H9 (cell line): ENCODE results near the gene CALN1. TPM values are rescaled to one million over a fixed set of nuclear protein-coding genes. Genes with fewer than 3 reads are reported as not detected.

ENCODE experiments used
- DNase-seq: peaks from one replicate; pipeline ENCODE4 v3.0.0-alpha.2; 2017
- H2AFZ ChIP-seq: one replicate; pipeline ENCODE4 v1.6.1; 2013; ENCODE audit warnings: mild to moderate bottlenecking, low read length, control low read depth, moderate library complexity
- H2AK5ac ChIP-seq: 2 replicates; pipeline ENCODE4 v1.6.1; 2013; ENCODE audit warnings: low read length, control low read depth, mixed read lengths; ENCODE audit not compliant: insufficient read length
- H2BK120ac ChIP-seq: one replicate; pipeline ENCODE4 v1.6.1; 2013; ENCODE audit warnings: low read depth, mild to moderate bottlenecking, low read length, control low read depth, inconsistent platforms; ENCODE audit not compliant: poor library complexity, severe bottlenecking
- H2BK12ac ChIP-seq: 2 replicates; pipeline ENCODE4 v1.6.1; 2013; ENCODE audit warnings: low read length, control low read depth, mixed read lengths, low read depth; ENCODE audit not compliant: insufficient read length
- H2BK15ac ChIP-seq: 2 replicates; pipeline ENCODE4 v1.6.1; 2013; ENCODE audit warnings: low read depth, low read length, control low read depth
- H2BK20ac ChIP-seq: one replicate; pipeline ENCODE4 v1.6.1; 2013; ENCODE audit warnings: low read depth, mild to moderate bottlenecking, low read length, control low read depth, inconsistent platforms; ENCODE audit not compliant: poor library complexity, severe bottlenecking
- H2BK5ac ChIP-seq: 2 replicates; pipeline ENCODE4 v1.6.1; 2013; ENCODE audit warnings: low read length, control low read depth, mixed read lengths; ENCODE audit not compliant: insufficient read length
- H3K14ac ChIP-seq: 2 replicates; pipeline ENCODE4 v1.6.1; 2013; ENCODE audit warnings: low read length, control low read depth; ENCODE audit not compliant: insufficient read depth
- H3K18ac ChIP-seq: 2 replicates; pipeline ENCODE4 v1.6.1; 2013; ENCODE audit warnings: low read depth, mild to moderate bottlenecking, mixed read lengths, low read length, control low read depth; ENCODE audit not compliant: insufficient read length
- H3K23ac ChIP-seq: 2 replicates; pipeline ENCODE4 v1.6.1; 2013; ENCODE audit warnings: low read length, control low read depth, mixed read lengths, low read depth; ENCODE audit not compliant: insufficient read length
- H3K23me2 ChIP-seq: 2 replicates; pipeline ENCODE4 v1.6.1; 2013; ENCODE audit warnings: low read depth, mild to moderate bottlenecking, mixed read lengths, low read length, control low read depth; ENCODE audit not compliant: insufficient read length, poor library complexity, severe bottlenecking
- H3K27ac ChIP-seq: 2 replicates; pipeline ENCODE4 v1.5.1; 2013; ENCODE audit warnings: low read length, control low read depth, mixed read lengths, low read depth; ENCODE audit not compliant: insufficient read length
- H3K27me3 ChIP-seq: 2 replicates; pipeline ENCODE4 v1.6.1; 2013; ENCODE audit warnings: low read length, control low read depth, inconsistent platforms; ENCODE audit not compliant: insufficient read depth
- H3K4ac ChIP-seq: 2 replicates; pipeline ENCODE4 v1.6.1; 2013; ENCODE audit warnings: low read depth, mild to moderate bottlenecking, control low read depth, inconsistent platforms, low read length, moderate library complexity
- H3K4me1 ChIP-seq: 2 replicates; pipeline ENCODE4 v1.6.1; 2013; ENCODE audit warnings: low read length, control low read depth, inconsistent platforms; ENCODE audit not compliant: insufficient read depth
- H3K4me2 ChIP-seq: 2 replicates; pipeline ENCODE4 v1.6.1; 2013; ENCODE audit warnings: low read length, control low read depth, mixed read lengths; ENCODE audit not compliant: insufficient read length, insufficient read depth
- H3K56ac ChIP-seq: 2 replicates; pipeline ENCODE4 v1.6.1; 2013; ENCODE audit warnings: low read depth, mild to moderate bottlenecking, mixed read lengths, low read length, control low read depth; ENCODE audit not compliant: insufficient read length
- H3K79me1 ChIP-seq: 2 replicates; pipeline ENCODE4 v1.6.1; 2013; ENCODE audit warnings: low read depth, mild to moderate bottlenecking, moderate library complexity, low read length, control low read depth, inconsistent platforms; ENCODE audit not compliant: insufficient read depth, poor library complexity, severe bottlenecking
- H3K79me2 ChIP-seq: 2 replicates; pipeline ENCODE4 v1.6.1; 2013; ENCODE audit warnings: low read length, control low read depth, inconsistent platforms; ENCODE audit not compliant: insufficient read depth
- H3K9ac ChIP-seq: 2 replicates; pipeline ENCODE4 v1.6.1; 2013; ENCODE audit warnings: low read length, control low read depth, mixed read lengths; ENCODE audit not compliant: insufficient read length; ENCODE audit errors: extremely low read depth
- H3K9me3 ChIP-seq: one replicate; pipeline ENCODE4 v1.6.1; 2013; ENCODE audit warnings: low read depth, low read length, inconsistent platforms; ENCODE audit not compliant: control insufficient read depth
- H3T11ph ChIP-seq: one replicate; pipeline ENCODE4 v1.6.1; 2013; ENCODE audit warnings: mild to moderate bottlenecking, low read length, control low read depth, inconsistent platforms
- H4K20me1 ChIP-seq: one replicate; pipeline ENCODE4 v1.6.1; 2013; ENCODE audit not compliant: control insufficient read depth, insufficient read length, insufficient read depth
- H4K5ac ChIP-seq: 2 replicates; pipeline ENCODE4 v1.6.1; 2013; ENCODE audit warnings: low read depth, mild to moderate bottlenecking, mixed read lengths, low read length, control low read depth; ENCODE audit not compliant: insufficient read length
- H4K8ac ChIP-seq: replicated peaks from 2 replicates; pipeline ENCODE4 v1.6.1; 2013; ENCODE audit warnings: low read length, control low read depth, mixed read lengths, low read depth; ENCODE audit not compliant: insufficient read length
- H4K91ac ChIP-seq: 2 replicates; pipeline ENCODE4 v1.6.1; 2013; ENCODE audit warnings: low read depth, mild to moderate bottlenecking, moderate library complexity, mixed read lengths, low read length, control low read depth; ENCODE audit not compliant: insufficient read length
- H3K27ac Mint-ChIP-seq, 3 experiments: 2 replicates in 2 of 3; 3 replicates in 1 of 3; pipeline ENCODE4 v1.8.0; 2020 to 2021; ENCODE audit warnings: mixed read lengths in 3 of 3, mild to moderate bottlenecking in 1 of 3, moderate library complexity in 1 of 3
- H3K27me3 Mint-ChIP-seq: 2 replicates; pipeline ENCODE4 v1.8.0; 2021; ENCODE audit warnings: low read depth, mild to moderate bottlenecking, moderate library complexity, mixed read lengths
- H3K36me3 Mint-ChIP-seq, 3 experiments: 2 replicates in 2 of 3; 3 replicates in 1 of 3; pipeline ENCODE4 v1.8.0; 2020 to 2021; ENCODE audit warnings: low read depth in 3 of 3, mixed read lengths in 3 of 3; ENCODE audit not compliant: insufficient read depth in 1 of 3
- H3K4me1 Mint-ChIP-seq, 2 experiments: 2 replicates each; pipeline ENCODE4 v1.8.0; 2020; ENCODE audit warnings: mixed read lengths in 2 of 2
- H3K4me3 Mint-ChIP-seq, 2 experiments: 2 replicates in 1 of 2; 3 replicates in 1 of 2; pipeline ENCODE4 v1.8.0; 2020 to 2021; ENCODE audit warnings: mild to moderate bottlenecking in 2 of 2, mixed read lengths in 2 of 2, moderate library complexity in 1 of 2
- H3K9me3 Mint-ChIP-seq, 2 experiments: 2 replicates in 1 of 2; 3 replicates in 1 of 2; pipeline ENCODE4 v1.8.0; 2020; ENCODE audit warnings: mild to moderate bottlenecking in 2 of 2, mixed read lengths in 2 of 2, moderate library complexity in 1 of 2
- WGBS: extraction: QIAGEN DNeasy Blood & Tissue Kit; methylation state at CpG from one replicate; pipeline ENCODE4 v1.1.7; 2013; ENCODE audit warnings: missing lambda C conversion rate, low lambda C conversion rate, mixed read lengths; ENCODE audit not compliant: insufficient read length; ENCODE audit errors: extremely low coverage; 5-methylcytosine and 5-hydroxymethylcytosine counted together
- total RNA-seq: library from RNA; stranded (reverse); gene quantifications from 2 replicates; pipeline ENCODE4 v1.2.1, GENCODE V29; 2021
- TF ChIP-seq, protein P1 (sequence below): fragments of 200-600 bp; sonication (generic); conservative IDR thresholded peaks from 3 replicates; pipeline ENCODE4 v1.8.0; 2021; ENCODE audit warnings: antibody characterized with exemption, mild to moderate bottlenecking

The CALN1 gene
- total RNA-seq, 1 experiment from 2014 or later = 2.8 TPM

DNA sequence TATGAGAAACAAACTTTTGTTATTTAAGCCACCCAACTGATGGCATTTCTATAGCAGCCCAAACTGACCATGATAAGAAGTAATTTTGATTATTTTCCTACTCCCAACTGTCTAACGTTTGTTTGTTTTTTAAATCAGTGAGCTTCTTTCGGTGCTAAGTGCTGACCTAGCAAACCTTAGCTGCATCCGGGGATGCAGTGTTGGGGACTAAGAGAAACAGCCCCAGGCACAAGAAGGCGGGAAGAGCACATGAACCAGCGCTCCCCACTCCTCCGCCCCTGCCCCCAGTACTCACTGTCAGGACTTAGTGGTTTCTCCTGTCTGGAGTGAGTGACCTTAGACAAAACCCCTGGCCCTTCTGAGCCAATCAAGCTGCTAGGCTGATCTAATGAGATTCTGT lies 168.8 kb downstream of the CALN1 start:
- H2AFZ ChIP-seq = no peak overlapping the region
- no peak overlapping the region for H3K4ac ChIP-seq
- no peak overlapping the region for H4K8ac ChIP-seq
- H4K5ac ChIP-seq = no peak overlapping the region
- H3K23me2 ChIP-seq = no peaks in the 10 kb centered on the region
- TF ChIP-seq, protein P1, sequence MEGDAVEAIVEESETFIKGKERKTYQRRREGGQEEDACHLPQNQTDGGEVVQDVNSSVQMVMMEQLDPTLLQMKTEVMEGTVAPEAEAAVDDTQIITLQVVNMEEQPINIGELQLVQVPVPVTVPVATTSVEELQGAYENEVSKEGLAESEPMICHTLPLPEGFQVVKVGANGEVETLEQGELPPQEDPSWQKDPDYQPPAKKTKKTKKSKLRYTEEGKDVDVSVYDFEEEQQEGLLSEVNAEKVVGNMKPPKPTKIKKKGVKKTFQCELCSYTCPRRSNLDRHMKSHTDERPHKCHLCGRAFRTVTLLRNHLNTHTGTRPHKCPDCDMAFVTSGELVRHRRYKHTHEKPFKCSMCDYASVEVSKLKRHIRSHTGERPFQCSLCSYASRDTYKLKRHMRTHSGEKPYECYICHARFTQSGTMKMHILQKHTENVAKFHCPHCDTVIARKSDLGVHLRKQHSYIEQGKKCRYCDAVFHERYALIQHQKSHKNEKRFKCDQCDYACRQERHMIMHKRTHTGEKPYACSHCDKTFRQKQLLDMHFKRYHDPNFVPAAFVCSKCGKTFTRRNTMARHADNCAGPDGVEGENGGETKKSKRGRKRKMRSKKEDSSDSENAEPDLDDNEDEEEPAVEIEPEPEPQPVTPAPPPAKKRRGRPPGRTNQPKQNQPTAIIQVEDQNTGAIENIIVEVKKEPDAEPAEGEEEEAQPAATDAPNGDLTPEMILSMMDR = no peak
- H3K18ac ChIP-seq = no peak overlapping the region
- H3K36me3 Mint-ChIP-seq = peaks cover 1 to 2% (median 1%) of the 10 kb centered on the region in 3 experiments
- no peaks in the 10 kb centered on the region for H4K20me1 ChIP-seq
- H3K79me2 ChIP-seq = 0 out of 2 replicates have a peak, but pooled peaks cover 2% of the 10 kb centered on the region
- no peak for DNase-seq
- no peak overlapping the region for H2BK20ac ChIP-seq
- H3K27ac ChIP-seq = no peak overlapping the region
- no peak overlapping the region for H2BK12ac ChIP-seq
- no peaks in the 10 kb centered on the region for H3K27me3 ChIP-seq
- no peaks in the 10 kb centered on the region for H3K27me3 Mint-ChIP-seq
- H3K56ac ChIP-seq = no peak overlapping the region
- H2AK5ac ChIP-seq = no peak overlapping the region
- no peak overlapping the region for H3K9ac ChIP-seq
- H3K4me1 ChIP-seq = peaks cover 2% of the 10 kb centered on the region; the same call in 1 of the 2 replicates
- H3K23ac ChIP-seq = no peak overlapping the region
- H3K4me1 Mint-ChIP-seq = peaks cover 8 to 9% of the 10 kb centered on the region in 2 experiments
- H2BK5ac ChIP-seq = no peak overlapping the region
- no peaks in the 10 kb centered on the region for H3K79me1 ChIP-seq
- no peak overlapping the region for H2BK15ac ChIP-seq
- no peak overlapping the region for H3K4me2 ChIP-seq
- no CpG with 5 or more reads among the region's 6 CpGs for WGBS
- no peak overlapping the region for H3K4me3 Mint-ChIP-seq
- no peak overlapping the region for H4K91ac ChIP-seq
- H3T11ph ChIP-seq = no peak overlapping the region
- peak overlapping the region in 2 of 3 experiments; percentile 7 to 54; a peak in 2 of 7 replicates for H3K27ac Mint-ChIP-seq
- no peak overlapping the region for H2BK120ac ChIP-seq
- no peaks in the 10 kb centered on the region for H3K9me3 ChIP-seq
- peaks cover 2 to 3% of the 10 kb centered on the region in 2 experiments for H3K9me3 Mint-ChIP-seq
- H3K14ac ChIP-seq = no peak overlapping the region
